GM12878 (cell line): ENCODE data around the gene ARL5A. TPM values are rescaled to one million over a fixed set of nuclear protein-coding genes. Genes with fewer than 3 reads are reported as not detected.

Experiments used
- BCL11A ChIP-seq: IDR thresholded peaks from 2 replicates; pipeline ENCODE4 v1.6.1; 2011; ENCODE audit warnings: low read depth, low read length
- GABPA ChIP-seq: IDR thresholded peaks from 2 replicates; pipeline ENCODE4 v1.6.1; 2014; ENCODE audit warnings: antibody characterized with exemption, low read depth, mild to moderate bottlenecking, inconsistent platforms
- IRF3 ChIP-seq: fragments of 450-650 bp; IDR thresholded peaks from 2 replicates; pipeline ENCODE4 v1.6.1; 2014; ENCODE audit warnings: mild to moderate bottlenecking
- JUND ChIP-seq: IDR thresholded peaks from 2 replicates; pipeline ENCODE4 v1.6.1; 2012; ENCODE audit warnings: low read depth, mild to moderate bottlenecking, low read length, improper control_type of control experiment, moderate library complexity
- MYB ChIP-seq: fragments of 150-350 bp; IDR thresholded peaks from 2 replicates; pipeline ENCODE4 v1.6.1; 2014; ENCODE audit warnings: mild to moderate bottlenecking, low read depth, low read length, borderline replicate concordance
- NFXL1 ChIP-seq: fragments of 450-650 bp; IDR thresholded peaks from 2 replicates; pipeline ENCODE4 v1.6.1; 2017; ENCODE audit warnings: antibody characterized with exemption, mild to moderate bottlenecking, borderline replicate concordance
- NR2C2 ChIP-seq: IDR thresholded peaks from 2 replicates; pipeline ENCODE4 v1.6.1; 2011; ENCODE audit warnings: borderline replicate concordance, low read depth; ENCODE audit not compliant: control insufficient read depth, insufficient read length
- NR2F1 ChIP-seq: fragments of 450-650 bp; conservative IDR thresholded peaks from 2 replicates; pipeline ENCODE4 v1.6.1; 2017; ENCODE audit warnings: mild to moderate bottlenecking
- PAX8 ChIP-seq: fragments of 450-650 bp; IDR thresholded peaks from 2 replicates; pipeline ENCODE4 v1.6.1; 2017; ENCODE audit warnings: mild to moderate bottlenecking, moderate library complexity
- PML ChIP-seq: IDR thresholded peaks from 2 replicates; pipeline ENCODE4 v1.6.1; 2012; ENCODE audit warnings: low read length, inconsistent platforms
- POLR2AphosphoS5 ChIP-seq: IDR thresholded peaks from 2 replicates; pipeline ENCODE4 v1.6.1; 2011; ENCODE audit warnings: mild to moderate bottlenecking, low read length, inconsistent platforms
- RB1 ChIP-seq: fragments of 450-650 bp; formaldehyde crosslinking; IDR thresholded peaks from 2 replicates; pipeline ENCODE4 v1.6.1; 2017; ENCODE audit warnings: mild to moderate bottlenecking, borderline replicate concordance
- RCOR1 ChIP-seq: conservative IDR thresholded peaks from 2 replicates; pipeline ENCODE4 v1.6.1; 2012; ENCODE audit warnings: low read depth, low read length, improper control_type of control experiment
- SPI1 ChIP-seq: IDR thresholded peaks from 2 replicates; pipeline ENCODE4 v1.6.1; 2011; ENCODE audit warnings: low read depth, mild to moderate bottlenecking, low read length, moderate library complexity, borderline replicate concordance; ENCODE audit not compliant: insufficient read depth
- STAT1 ChIP-seq: fragments of 450-650 bp; conservative IDR thresholded peaks from 2 replicates; pipeline ENCODE4 v1.6.1; 2014; ENCODE audit warnings: antibody characterized with exemption, mild to moderate bottlenecking
- STAT3 ChIP-seq: IDR thresholded peaks from 2 replicates; pipeline ENCODE4 v1.6.1; 2011; ENCODE audit warnings: low read depth, low read length, improper control_type of control experiment
- TCF3 ChIP-seq: IDR thresholded peaks from 2 replicates; pipeline ENCODE4 v1.6.1; 2012; ENCODE audit warnings: low read depth, mild to moderate bottlenecking, low read length, borderline replicate concordance; ENCODE audit not compliant: insufficient read depth
- WRNIP1 ChIP-seq: IDR thresholded peaks from 2 replicates; pipeline ENCODE4 v1.6.1; 2011; ENCODE audit warnings: low read depth, low read length, improper control_type of control experiment, borderline replicate concordance
- YBX1 ChIP-seq: fragments of 450-650 bp; IDR thresholded peaks from 2 replicates; pipeline ENCODE4 v1.6.1; 2016; ENCODE audit warnings: antibody characterized with exemption
- polyA plus RNA-seq, 11 experiments: library from polyadenylated mRNA; depleted of rRNA in 4 of 11; unstranded in 6 of 11; stranded (reverse) in 5 of 11; fragments of >200 nt; fragmentation: Nextera tagmentation in 4 of 11; fragmentation: Illumina TruSeq in 1 of 11; extraction: Ambion mirVana in 4 of 11; extraction: Trizol in 1 of 11; gene quantifications; 1 replicate in 1 of 11; 2 replicates in 10 of 11; pipeline versions ENCODE4 v1.2.1 to v1.2.3, GENCODE V29; 2011 to 2016; ENCODE audit warnings: inconsistent platforms in 2 of 11, missing spikeins in 2 of 11, low read depth in 1 of 11
- total RNA-seq, 4 experiments: library from RNA; depleted of rRNA in 3 of 4; stranded (reverse); fragments of >200 nt in 3 of 4; fragmentation: Illumina TruSeq in 1 of 4; extraction: Trizol in 1 of 4; gene quantifications; 2 replicates each; pipeline versions ENCODE4 v1.2.1 to v1.2.3, GENCODE V29; 2013 to 2021
- TF ChIP-seq, protein P1 (sequence below), 3 experiments: IDR thresholded peaks in 2 of 3; conservative IDR thresholded peaks in 1 of 3; 2 replicates each; pipeline ENCODE4 v1.5.1; 2011; ENCODE audit warnings: low read depth in 3 of 3, low read length in 3 of 3, mild to moderate bottlenecking in 3 of 3, control low read depth in 2 of 3, moderate library complexity in 2 of 3, inconsistent platforms in 1 of 3, mixed read lengths in 1 of 3; ENCODE audit not compliant: control insufficient read depth in 2 of 3, insufficient read depth in 1 of 3; ENCODE audit errors: extremely low read depth in 1 of 3
- TF ChIP-seq, protein P2 (sequence below): fragments of 450-650 bp; conservative IDR thresholded peaks from 2 replicates; pipeline ENCODE4 v1.6.1; 2017; ENCODE audit warnings: mild to moderate bottlenecking, moderate library complexity
- TF ChIP-seq, protein P3 (sequence below): fragments of 450-650 bp; formaldehyde crosslinking; IDR thresholded peaks from 2 replicates; pipeline ENCODE4 v1.4.0; 2020; ENCODE audit warnings: mild to moderate bottlenecking, moderate library complexity

ARL5A gene
- total and polyA plus RNA-seq, 10 of the 15 experiments (the other 5 are each of a cell fraction or from before 2014, with no cell fraction given) = 9.4 to 52.9 (median 32.0) TPM

DNA sequence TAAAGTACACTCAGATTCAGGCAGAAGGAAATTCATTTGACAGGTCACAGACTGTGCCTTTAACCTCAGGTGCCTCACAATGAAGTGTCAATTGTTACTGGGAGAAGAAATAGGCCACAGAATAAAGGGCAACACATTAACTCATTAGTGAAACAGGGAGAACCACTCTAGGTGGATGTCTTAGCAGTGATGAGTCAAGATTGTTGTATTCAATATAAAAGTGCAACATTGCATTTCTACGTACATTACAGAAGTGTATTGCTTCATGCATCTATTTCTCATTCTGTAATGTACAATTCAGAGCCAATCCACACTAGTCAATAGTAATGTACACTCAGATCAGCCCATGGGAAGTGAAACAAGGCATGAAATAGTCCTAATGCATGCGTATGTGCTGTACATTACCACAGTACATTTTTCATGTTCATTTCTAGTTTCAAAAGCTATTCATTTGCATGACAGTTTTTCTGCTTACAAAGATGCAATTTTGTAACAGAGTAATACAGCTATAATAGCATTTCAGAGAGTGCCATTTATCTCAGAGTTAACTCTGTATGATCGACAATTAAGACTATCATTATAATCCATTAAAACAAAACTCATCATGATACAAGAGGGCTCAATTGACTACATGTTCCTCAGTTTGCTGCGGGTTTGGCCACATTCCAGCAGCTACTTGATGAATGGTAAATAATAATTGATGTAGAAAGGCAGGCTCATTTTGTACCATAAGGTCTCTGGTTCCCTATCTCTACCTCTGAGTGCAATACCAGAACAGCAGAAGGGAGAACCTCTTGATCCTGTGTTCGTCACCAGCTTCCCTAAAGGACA is 12.2 kb upstream of the ARL5A start (continued):
- TF ChIP-seq JUND = peak; percentile 33; the same call in 1 of the 2 replicates
- TF ChIP-seq STAT1 = no peak
- TF ChIP-seq IRF3 = no peak
- no peak for TF ChIP-seq WRNIP1
- TF ChIP-seq, protein P1, sequence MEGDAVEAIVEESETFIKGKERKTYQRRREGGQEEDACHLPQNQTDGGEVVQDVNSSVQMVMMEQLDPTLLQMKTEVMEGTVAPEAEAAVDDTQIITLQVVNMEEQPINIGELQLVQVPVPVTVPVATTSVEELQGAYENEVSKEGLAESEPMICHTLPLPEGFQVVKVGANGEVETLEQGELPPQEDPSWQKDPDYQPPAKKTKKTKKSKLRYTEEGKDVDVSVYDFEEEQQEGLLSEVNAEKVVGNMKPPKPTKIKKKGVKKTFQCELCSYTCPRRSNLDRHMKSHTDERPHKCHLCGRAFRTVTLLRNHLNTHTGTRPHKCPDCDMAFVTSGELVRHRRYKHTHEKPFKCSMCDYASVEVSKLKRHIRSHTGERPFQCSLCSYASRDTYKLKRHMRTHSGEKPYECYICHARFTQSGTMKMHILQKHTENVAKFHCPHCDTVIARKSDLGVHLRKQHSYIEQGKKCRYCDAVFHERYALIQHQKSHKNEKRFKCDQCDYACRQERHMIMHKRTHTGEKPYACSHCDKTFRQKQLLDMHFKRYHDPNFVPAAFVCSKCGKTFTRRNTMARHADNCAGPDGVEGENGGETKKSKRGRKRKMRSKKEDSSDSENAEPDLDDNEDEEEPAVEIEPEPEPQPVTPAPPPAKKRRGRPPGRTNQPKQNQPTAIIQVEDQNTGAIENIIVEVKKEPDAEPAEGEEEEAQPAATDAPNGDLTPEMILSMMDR (IDR thresholded peaks at IDR 0.05 in 2 of 3, conservative IDR thresholded peaks at IDR 0.05 in 1 of 3; ENCODE audit: control insufficient read depth in 2 of 3, extremely low read depth in 1 of 3, insufficient read depth in 1 of 3, low read depth in 3 of 3, low read length in 3 of 3) = no peak
- TF ChIP-seq PAX8 = no peak
- TF ChIP-seq MYB = no peak
- TF ChIP-seq POLR2AphosphoS5 = no peak
- no peak for TF ChIP-seq NFXL1
- TF ChIP-seq GABPA = no peak
- TF ChIP-seq, protein P2, sequence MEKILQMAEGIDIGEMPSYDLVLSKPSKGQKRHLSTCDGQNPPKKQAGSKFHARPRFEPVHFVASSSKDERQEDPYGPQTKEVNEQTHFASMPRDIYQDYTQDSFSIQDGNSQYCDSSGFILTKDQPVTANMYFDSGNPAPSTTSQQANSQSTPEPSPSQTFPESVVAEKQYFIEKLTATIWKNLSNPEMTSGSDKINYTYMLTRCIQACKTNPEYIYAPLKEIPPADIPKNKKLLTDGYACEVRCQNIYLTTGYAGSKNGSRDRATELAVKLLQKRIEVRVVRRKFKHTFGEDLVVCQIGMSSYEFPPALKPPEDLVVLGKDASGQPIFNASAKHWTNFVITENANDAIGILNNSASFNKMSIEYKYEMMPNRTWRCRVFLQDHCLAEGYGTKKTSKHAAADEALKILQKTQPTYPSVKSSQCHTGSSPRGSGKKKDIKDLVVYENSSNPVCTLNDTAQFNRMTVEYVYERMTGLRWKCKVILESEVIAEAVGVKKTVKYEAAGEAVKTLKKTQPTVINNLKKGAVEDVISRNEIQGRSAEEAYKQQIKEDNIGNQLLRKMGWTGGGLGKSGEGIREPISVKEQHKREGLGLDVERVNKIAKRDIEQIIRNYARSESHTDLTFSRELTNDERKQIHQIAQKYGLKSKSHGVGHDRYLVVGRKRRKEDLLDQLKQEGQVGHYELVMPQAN = no peak
- TF ChIP-seq TCF3 = 0 out of 2 replicates have a peak, but pooled peaks have one; percentile 43
- TF ChIP-seq BCL11A = peak; percentile 88
- TF ChIP-seq NR2F1 = no peak
- no peak for TF ChIP-seq NR2C2
- TF ChIP-seq STAT3 = no peak
- TF ChIP-seq PML = no peak
- TF ChIP-seq SPI1 = peak; percentile 89
- TF ChIP-seq YBX1 = no peak
- TF ChIP-seq, protein P3, sequence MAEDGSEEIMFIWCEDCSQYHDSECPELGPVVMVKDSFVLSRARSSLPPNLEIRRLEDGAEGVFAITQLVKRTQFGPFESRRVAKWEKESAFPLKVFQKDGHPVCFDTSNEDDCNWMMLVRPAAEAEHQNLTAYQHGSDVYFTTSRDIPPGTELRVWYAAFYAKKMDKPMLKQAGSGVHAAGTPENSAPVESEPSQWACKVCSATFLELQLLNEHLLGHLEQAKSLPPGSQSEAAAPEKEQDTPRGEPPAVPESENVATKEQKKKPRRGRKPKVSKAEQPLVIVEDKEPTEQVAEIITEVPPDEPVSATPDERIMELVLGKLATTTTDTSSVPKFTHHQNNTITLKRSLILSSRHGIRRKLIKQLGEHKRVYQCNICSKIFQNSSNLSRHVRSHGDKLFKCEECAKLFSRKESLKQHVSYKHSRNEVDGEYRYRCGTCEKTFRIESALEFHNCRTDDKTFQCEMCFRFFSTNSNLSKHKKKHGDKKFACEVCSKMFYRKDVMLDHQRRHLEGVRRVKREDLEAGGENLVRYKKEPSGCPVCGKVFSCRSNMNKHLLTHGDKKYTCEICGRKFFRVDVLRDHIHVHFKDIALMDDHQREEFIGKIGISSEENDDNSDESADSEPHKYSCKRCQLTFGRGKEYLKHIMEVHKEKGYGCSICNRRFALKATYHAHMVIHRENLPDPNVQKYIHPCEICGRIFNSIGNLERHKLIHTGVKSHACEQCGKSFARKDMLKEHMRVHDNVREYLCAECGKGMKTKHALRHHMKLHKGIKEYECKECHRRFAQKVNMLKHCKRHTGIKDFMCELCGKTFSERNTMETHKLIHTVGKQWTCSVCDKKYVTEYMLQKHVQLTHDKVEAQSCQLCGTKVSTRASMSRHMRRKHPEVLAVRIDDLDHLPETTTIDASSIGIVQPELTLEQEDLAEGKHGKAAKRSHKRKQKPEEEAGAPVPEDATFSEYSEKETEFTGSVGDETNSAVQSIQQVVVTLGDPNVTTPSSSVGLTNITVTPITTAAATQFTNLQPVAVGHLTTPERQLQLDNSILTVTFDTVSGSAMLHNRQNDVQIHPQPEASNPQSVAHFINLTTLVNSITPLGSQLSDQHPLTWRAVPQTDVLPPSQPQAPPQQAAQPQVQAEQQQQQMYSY = no peak
- TF ChIP-seq RCOR1 = no peak
- no peak for TF ChIP-seq RB1
